GM18873 (cell line): Measurements from ENCODE around the gene PLIN3.
"Not testable (repeated sequence)": the region's sequence is repeated elsewhere in the genome, so short reads cannot be mapped to it uniquely, and the experiment has no call there.

Experiments
- ATAC-seq: cut with Tn5 transposase; IDR thresholded peaks from one replicate; pipeline ENCODE4 v1.9.1; 2021; ENCODE audit warnings: mild to moderate bottlenecking, moderate library complexity, moderate number of reproducible peaks; ENCODE audit not compliant: unreplicated experiment, low FRiP score

Gene PLIN3

GRCh38 chr19:4851551-4852290 is 15.7 kb downstream of the PLIN3 start:
- no peak for ATAC-seq

- ATAC-seq, result no peak
Observed at GRCh38 chr19:4849019-4849418, 18.4 kb downstream of the PLIN3 start.

GRCh38 chr19:4847190-4847973 is 20.1 kb downstream of the PLIN3 start:
- no peak for ATAC-seq

- ATAC-seq, result not testable (repeated sequence)
Observed at GRCh38 chr19:4845975-4846374, 21.5 kb downstream of the PLIN3 start.

GRCh38 chr19:4844348-4845179 is 22.9 kb downstream of the PLIN3 start:
- ATAC-seq, result no peak

- no peak for ATAC-seq
Observed at GRCh38 chr19:4843647-4843965, 23.9 kb downstream of the PLIN3 start.

GRCh38 chr19:4839192-4839591 is 28.3 kb downstream of the PLIN3 start:
- ATAC-seq, result no peak

- ATAC-seq, result no peak
Observed at GRCh38 chr19:4832776-4833175, 34.7 kb downstream of the PLIN3 start.

- ATAC-seq, result not testable (repeated sequence)
Observed at GRCh38 chr19:4831979-4832340, 35.5 kb downstream of the PLIN3 start.

GRCh38 chr19:4831304-4831978 is 36.0 kb downstream of the PLIN3 start, which contains the start of gene TICAM1:
TICAM1 (minus strand) TSS chr19:4831712; CDS start chr19:4818377, 13,335 bp downstream.
- ATAC-seq, result peak; percentile 60

GRCh38 chr19:4830768-4831265 is 36.6 kb downstream of the PLIN3 start:
- ATAC-seq, result no peak

- ATAC-seq, result no peak
Observed at GRCh38 chr19:4830332-4830731, 37.1 kb downstream of the PLIN3 start.

- no peak for ATAC-seq
Observed at GRCh38 chr19:4829001-4829712, 38.3 kb downstream of the PLIN3 start.

GRCh38 chr19:4823577-4823976 is 43.9 kb downstream of the PLIN3 start:
- ATAC-seq, result no peak

- ATAC-seq, result not testable (repeated sequence)
Observed at GRCh38 chr19:4822354-4822753, 45.1 kb downstream of the PLIN3 start.

GRCh38 chr19:4821265-4821664 is 46.2 kb downstream of the PLIN3 start:
- ATAC-seq, result no peak

GRCh38 chr19:4817467-4818277 is 49.8 kb downstream of the PLIN3 start:
- ATAC-seq, result no peak

GRCh38 chr19:4816950-4817278 is 50.6 kb downstream of the PLIN3 start:
- no peak for ATAC-seq
